Subcutaneous abdominal adipose tissue (tissue), 5 donors: ENCODE results near the gene GPR84.

Experiments
- H3K27ac ChIP-seq: one replicate; pipeline ENCODE4 v1.7.0; 2013; ENCODE audit warnings: low read depth, mild to moderate bottlenecking, inconsistent platforms, low read length, moderate library complexity
- H3K27me3 ChIP-seq, 5 donors: one replicate each; pipeline ENCODE4 v1.7.0; 2013; ENCODE audit warnings: low read length in 5 of 5, inconsistent platforms in 1 of 5; ENCODE audit not compliant: control insufficient read depth in 5 of 5, insufficient read depth in 4 of 5
- H3K36me3 ChIP-seq, 5 donors: one replicate each; pipeline ENCODE4 v1.7.0; 2013; ENCODE audit warnings: low read length in 5 of 5; ENCODE audit not compliant: control insufficient read depth in 5 of 5, insufficient read depth in 5 of 5
- H3K4me1 ChIP-seq, 5 donors: one replicate each; pipeline ENCODE4 v1.7.0; 2013; ENCODE audit warnings: low read length in 5 of 5, mild to moderate bottlenecking in 3 of 5, moderate library complexity in 1 of 5; ENCODE audit not compliant: control insufficient read depth in 5 of 5, insufficient read depth in 5 of 5
- H3K4me3 ChIP-seq, 5 donors: one replicate each; pipeline ENCODE4 v1.7.0; 2013; ENCODE audit warnings: low read length in 5 of 5, low read depth in 1 of 5
- H3K9ac ChIP-seq, 5 donors: one replicate each; pipeline ENCODE4 v1.7.0; 2013; ENCODE audit warnings: low read length in 5 of 5, mild to moderate bottlenecking in 4 of 5, moderate library complexity in 3 of 5
- H3K9me3 ChIP-seq, 5 donors: one replicate each; pipeline ENCODE4 v1.7.0; 2013; ENCODE audit warnings: low read length in 5 of 5; ENCODE audit not compliant: control insufficient read depth in 5 of 5
- donor health status: healthy.
- donor health status: healthy.
- donor health status: healthy.
- donor health status: healthy.
- donor health status: healthy.

GPR84 gene

GRCh38 chr12:54364413-54364812 lies at the start of gene GPR84:
Gene GPR84, minus strand, starts transcription at chr12:54364486. Its CDS starts 635 bp downstream, at chr12:54363851.
- H3K9ac ChIP-seq, result no peak within 1 kb of the TSS
- H3K36me3 ChIP-seq, result no peaks in the 10 kb centered on the region
- H3K4me1 ChIP-seq, result peaks cover under 1 to 38% (median 18%) of the 10 kb centered on the region in 5 donors
- H3K27ac ChIP-seq, result no peak within 1 kb of the TSS
- no peaks in the 10 kb centered on the region for H3K27me3 ChIP-seq
- no peak within 1 kb of the TSS for H3K4me3 ChIP-seq
- H3K9me3 ChIP-seq, result no peaks in the 10 kb centered on the region

- peaks cover 0 to 23% (median 15%) of the 10 kb centered on the region in 5 donors for H3K36me3 ChIP-seq
- H3K4me3 ChIP-seq, result peak overlapping the region; percentile 5 to 53 (median 46)
- H3K27ac ChIP-seq, result peak overlapping the region; percentile 93
- H3K9ac ChIP-seq, result peak overlapping the region in 4 of 5 donors; percentile 49 to 66 (median 54)
- no peaks in the 10 kb centered on the region for H3K9me3 ChIP-seq
- no peaks in the 10 kb centered on the region for H3K27me3 ChIP-seq
- H3K4me1 ChIP-seq, result peaks cover 14 to 72% (median 58%) of the 10 kb centered on the region in 5 donors
Observed at GRCh38 chr12:54413284-54414190, 49.3 kb upstream of the GPR84 start.

DNA sequence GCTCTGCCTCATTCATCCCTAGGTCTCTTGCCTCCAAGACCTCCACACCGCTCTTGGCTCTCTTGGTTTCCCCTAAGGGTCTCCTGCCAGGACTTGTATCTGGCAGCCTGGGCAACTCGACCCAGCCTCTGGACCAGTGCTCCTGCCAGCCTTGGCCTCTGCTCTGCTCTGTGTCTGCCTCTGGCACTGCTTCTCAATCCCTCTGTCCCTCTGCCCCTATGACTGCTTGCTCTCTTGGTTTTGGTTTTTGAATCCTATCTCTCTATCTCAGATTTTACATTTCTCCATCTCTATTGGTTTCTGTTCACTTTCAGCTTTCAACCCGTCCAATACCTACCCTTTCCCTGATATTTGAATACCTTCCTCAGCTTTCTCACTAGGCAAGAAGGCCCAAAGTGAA lies 48.5 kb upstream of the GPR84 start:
- Histone ChIP-seq H3K4me1 (peaks cover 14 to 77% (median 52%) of the 10 kb centered on the region in 5 donors), H3K27ac (peak overlapping the region; percentile 93), H3K4me3 (peak overlapping the region in 3 of 5 donors; percentile 31 to 53 (median 51)), H3K9ac (peak overlapping the region in 4 of 5 donors; percentile 49 to 81 (median 58)), H3K36me3 (peaks cover 0 to 30% (median 22%) of the 10 kb centered on the region in 5 donors), H3K27me3 (no peaks in the 10 kb centered on the region), H3K9me3 (no peaks in the 10 kb centered on the region)

DNA sequence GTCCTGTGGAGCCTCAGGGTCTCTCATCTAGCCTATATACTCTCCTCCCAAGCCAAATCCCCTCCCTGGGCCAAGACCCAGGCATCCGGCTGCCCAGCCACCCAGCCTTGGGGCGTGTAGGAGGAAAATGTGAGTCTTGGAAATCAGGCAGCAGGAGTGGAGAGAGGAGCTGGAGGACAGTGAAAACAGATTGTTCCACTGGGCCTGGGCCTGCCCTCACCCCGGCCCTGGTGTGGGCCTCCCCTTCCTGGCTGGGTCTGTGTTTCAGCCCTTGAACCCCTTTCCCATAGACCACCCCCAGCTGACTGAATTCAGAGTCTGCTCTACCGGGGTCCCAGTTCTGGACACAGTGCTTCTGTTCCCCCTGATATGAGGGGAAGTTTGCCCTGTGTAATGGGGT lies 48.1 kb upstream of the GPR84 start:
- Histone ChIP-seq H3K4me3 (peak overlapping the region in 3 of 5 donors; percentile 6 to 51 (median 31)), H3K36me3 (peaks cover 0 to 34% (median 27%) of the 10 kb centered on the region in 5 donors), H3K27me3 (no peaks in the 10 kb centered on the region), H3K9me3 (no peaks in the 10 kb centered on the region), H3K27ac (peak overlapping the region; percentile 93), H3K9ac (peak overlapping the region; percentile 13 to 81 (median 51)), H3K4me1 (peaks cover 14 to 77% (median 48%) of the 10 kb centered on the region in 5 donors)

- Histone ChIP-seq H3K9me3 (no peaks in the 10 kb centered on the region), H3K36me3 (peaks cover 6 to 41% (median 34%) of the 10 kb centered on the region in 5 donors), H3K27ac (peak overlapping the region; percentile 93), H3K4me3 (no peak overlapping the region), H3K4me1 (peaks cover 14 to 73% (median 42%) of the 10 kb centered on the region in 5 donors), H3K27me3 (no peaks in the 10 kb centered on the region), H3K9ac (peak overlapping the region in 3 of 5 donors; percentile 13 to 66 (median 18))
Observed at GRCh38 chr12:54411391-54412241, 47.3 kb upstream of the GPR84 start.

GRCh38 chr12:54409267-54409666 lies 45.0 kb upstream of the GPR84 start:
- Histone ChIP-seq H3K36me3 (peaks cover 6 to 65% (median 56%) of the 10 kb centered on the region in 5 donors), H3K4me3 (no peak overlapping the region), H3K27me3 (no peaks in the 10 kb centered on the region), H3K4me1 (peaks cover 14 to 51% (median 26%) of the 10 kb centered on the region in 5 donors), H3K27ac (no peak overlapping the region), H3K9ac (no peak overlapping the region), H3K9me3 (no peaks in the 10 kb centered on the region)

GRCh38 chr12:54407183-54407905 lies 43.1 kb upstream of the GPR84 start:
- peaks cover 6 to 82% (median 75%) of the 10 kb centered on the region in 5 donors for H3K36me3 ChIP-seq

DNA sequence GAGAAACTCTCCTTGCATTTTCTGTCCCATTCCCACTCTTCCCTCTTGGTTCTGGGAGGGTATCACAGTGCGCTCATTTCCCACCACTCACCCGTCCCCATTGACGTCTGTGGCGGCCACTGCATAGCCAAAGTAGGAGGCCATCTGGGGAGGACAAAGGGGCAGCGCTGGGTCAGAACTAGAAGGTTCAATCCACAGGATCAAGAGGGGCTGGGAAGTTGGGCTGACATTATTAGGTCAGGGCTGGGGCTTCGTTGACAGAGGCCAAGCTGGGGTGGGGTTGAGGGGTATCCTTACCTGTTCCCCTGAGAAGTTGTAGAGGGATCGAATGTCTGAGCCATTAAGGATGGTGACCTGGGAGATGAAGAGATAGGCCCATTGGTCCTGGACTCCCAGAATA lies 41.3 kb upstream of the GPR84 start:
- Histone ChIP-seq H3K27ac (no peak overlapping the region), H3K9me3 (no peaks in the 10 kb centered on the region), H3K9ac (no peak overlapping the region), H3K36me3 (peaks cover 6 to 92% (median 89%) of the 10 kb centered on the region in 5 donors), H3K27me3 (no peaks in the 10 kb centered on the region), H3K4me1 (peaks cover 0 to 17% (median 4%) of the 10 kb centered on the region in 5 donors), H3K4me3 (no peak overlapping the region)

More at GRCh38 chr12:54407183-54407905, 43.1 kb upstream of the GPR84 start:
- Histone ChIP-seq H3K9ac (no peak overlapping the region), H3K4me3 (no peak overlapping the region), H3K4me1 (peaks cover 4 to 32% (median 7%) of the 10 kb centered on the region in 5 donors), H3K27ac (peak overlapping the region; percentile 23), H3K9me3 (no peaks in the 10 kb centered on the region), H3K27me3 (no peaks in the 10 kb centered on the region)

DNA sequence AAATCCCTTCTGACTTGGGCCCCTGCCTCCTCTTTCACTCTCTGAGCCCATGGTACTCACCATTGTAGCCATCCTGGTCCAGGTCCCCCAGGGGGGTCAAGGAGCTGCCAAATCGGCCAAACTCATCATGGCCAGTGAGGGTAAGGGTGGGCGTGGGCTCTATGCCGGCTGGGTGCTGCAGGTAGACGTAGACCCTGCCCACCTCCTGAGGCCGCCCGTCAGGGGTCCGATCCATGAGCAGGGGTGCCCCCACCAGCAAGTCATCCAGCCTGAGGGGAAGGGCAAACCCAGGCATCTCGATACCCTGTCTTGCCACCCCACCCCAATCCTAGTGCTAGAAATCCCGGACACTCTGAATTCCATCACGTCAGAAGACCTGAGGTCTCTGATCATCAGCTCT lies 40.8 kb upstream of the GPR84 start:
- Histone ChIP-seq H3K36me3 (peaks cover 9 to 95% (median 94%) of the 10 kb centered on the region in 5 donors), H3K4me1 (peaks cover 0 to 17% (median 4%) of the 10 kb centered on the region in 5 donors), H3K9ac (peak overlapping the region in 1 of 5 donors; percentile 38), H3K27ac (no peak overlapping the region), H3K4me3 (no peak overlapping the region), H3K27me3 (no peaks in the 10 kb centered on the region), H3K9me3 (no peaks in the 10 kb centered on the region)
